ENCODE measurements around the gene RASAL2. TPM values are rescaled to one million over a fixed set of nuclear protein-coding genes. Genes with fewer than 3 reads are reported as not detected.
"Not testable (repeated sequence)": the region's sequence is repeated elsewhere in the genome, so short reads cannot be mapped to it uniquely, and the experiment has no call there.

Gene RASAL2
- total RNA-seq, 1 donor from 2014 or later, result 18.3 TPM

GRCh38 chr1:178502330-178502714 lies 408.4 kb downstream of the RASAL2 start:
- Mint-ChIP-seq H3K36me3 (no peaks in the 10 kb centered on the region), H3K4me3 (no peak overlapping the region), H3K9me3 (no peaks in the 10 kb centered on the region), H3K27me3 (ENCODE audit: insufficient read depth, low read depth) (peaks cover 2% of the 10 kb centered on the region), H3K4me1 (peaks cover 4% of the 10 kb centered on the region), H3K27ac (no peak overlapping the region)
- Histone ChIP-seq H3F3A (ENCODE audit: low read depth) (peaks cover 3% of the 10 kb centered on the region), H3K4me3 (no peak overlapping the region), H3K79me2 (ENCODE audit: low read depth) (no peaks in the 10 kb centered on the region), H4K20me1 (ENCODE audit: low read depth) (no peaks in the 10 kb centered on the region), H3K27ac (no peak overlapping the region), H2AFZ (replicated peaks) (no peak overlapping the region), H3K4me2 (no peak overlapping the region), H3K36me3 (no peaks in the 10 kb centered on the region), H3K27me3 (no peaks in the 10 kb centered on the region), H3K4me1 (no peaks in the 10 kb centered on the region), H3K9me3 (ENCODE audit: low read depth) (no peaks in the 10 kb centered on the region), H3K9ac (no peak overlapping the region)
- TF ChIP-seq CTCF (IDR thresholded peaks at IDR 0.05), result no peak
- TF ChIP-seq EZH2 (IDR thresholded peaks at IDR 0.05), result no peak
- no peak for TF ChIP-seq EZH2phosphoT487 (IDR thresholded peaks at IDR 0.05)
- DNase-seq (ENCODE audit: low spot score), result no peak

GRCh38 chr1:178502856-178503255 lies 409.0 kb downstream of the RASAL2 start:
- Histone ChIP-seq H3K9me3 (ENCODE audit: low read depth) (no peaks in the 10 kb centered on the region), H3K79me2 (ENCODE audit: low read depth) (no peaks in the 10 kb centered on the region), H3K27me3 (no peaks in the 10 kb centered on the region), H4K20me1 (ENCODE audit: low read depth) (no peaks in the 10 kb centered on the region), H3F3A (ENCODE audit: low read depth) (peaks cover 3% of the 10 kb centered on the region), H3K36me3 (no peaks in the 10 kb centered on the region), H3K4me1 (no peaks in the 10 kb centered on the region), H3K4me2 (no peak overlapping the region), H3K27ac (no peak overlapping the region), H2AFZ (replicated peaks) (no peak overlapping the region), H3K4me3 (no peak overlapping the region), H3K9ac (no peak overlapping the region)
- TF ChIP-seq EZH2phosphoT487 (IDR thresholded peaks at IDR 0.05) (no peak), EZH2 (IDR thresholded peaks at IDR 0.05) (no peak), CTCF (IDR thresholded peaks at IDR 0.05) (no peak)
- Mint-ChIP-seq H3K27me3 (ENCODE audit: insufficient read depth, low read depth) (peaks cover 2% of the 10 kb centered on the region), H3K4me1 (peaks cover under 1% of the 10 kb centered on the region), H3K36me3 (no peaks in the 10 kb centered on the region), H3K27ac (no peak overlapping the region), H3K4me3 (no peak overlapping the region), H3K9me3 (no peaks in the 10 kb centered on the region)
- no peak for DNase-seq (ENCODE audit: low spot score)

GRCh38 chr1:178503316-178503715 lies 409.4 kb downstream of the RASAL2 start:
- H2AFZ ChIP-seq (replicated peaks); H3K36me3 ChIP-seq; H3K4me3 ChIP-seq; H3K27me3 Mint-ChIP-seq (ENCODE audit: insufficient read depth, low read depth); H3K4me3 Mint-ChIP-seq; H3K4me1 ChIP-seq; H3K27me3 ChIP-seq; H3K36me3 Mint-ChIP-seq; H3K4me2 ChIP-seq; H3K4me1 Mint-ChIP-seq; DNase-seq (ENCODE audit: low spot score); H3K27ac Mint-ChIP-seq; H3K79me2 ChIP-seq (ENCODE audit: low read depth); H3K9ac ChIP-seq; H3F3A ChIP-seq (ENCODE audit: low read depth); H3K9me3 ChIP-seq (ENCODE audit: low read depth); H3K9me3 Mint-ChIP-seq; H3K27ac ChIP-seq; H4K20me1 ChIP-seq (ENCODE audit: low read depth): not testable (repeated sequence)

- Histone ChIP-seq H3K4me2 (no peak overlapping the region), H3K27ac (no peak overlapping the region), H3K9ac (no peak overlapping the region), H3K27me3 (no peaks in the 10 kb centered on the region), H3F3A (ENCODE audit: low read depth) (peaks cover 3% of the 10 kb centered on the region), H3K4me1 (no peaks in the 10 kb centered on the region), H3K79me2 (ENCODE audit: low read depth) (no peaks in the 10 kb centered on the region), H3K9me3 (ENCODE audit: low read depth) (no peaks in the 10 kb centered on the region), H4K20me1 (ENCODE audit: low read depth) (no peaks in the 10 kb centered on the region), H3K4me3 (no peak overlapping the region), H2AFZ (replicated peaks) (no peak overlapping the region), H3K36me3 (no peaks in the 10 kb centered on the region)
- Mint-ChIP-seq H3K4me3 (no peak overlapping the region), H3K36me3 (no peaks in the 10 kb centered on the region), H3K27me3 (ENCODE audit: insufficient read depth, low read depth) (peaks cover 7% of the 10 kb centered on the region), H3K9me3 (no peaks in the 10 kb centered on the region), H3K4me1 (no peaks in the 10 kb centered on the region), H3K27ac (no peak overlapping the region)
- TF ChIP-seq CTCF (IDR thresholded peaks at IDR 0.05) (no peak), EZH2 (IDR thresholded peaks at IDR 0.05) (no peak), EZH2phosphoT487 (IDR thresholded peaks at IDR 0.05) (no peak)
- no peak for DNase-seq (ENCODE audit: low spot score)
These were observed 409.9 kb downstream of the RASAL2 start for GRCh38 chr1:178503849-178504248.

Measured in neural progenitor cell (in vitro differentiated cells).